ENCODE measurements around the gene VWA3B. TPM values are rescaled to one million over a fixed set of nuclear protein-coding genes. Genes with fewer than 3 reads are reported as not detected.

Gene VWA3B
- polyA plus RNA-seq, 3 donors: not detected

GRCh38 chr2:98296440-98296839, 209.5 kb downstream of the VWA3B start:
- Histone ChIP-seq H3K79me2 (ENCODE audit: insufficient read depth, low read length) (no peaks in the 10 kb centered on the region), H3K27me3 (ENCODE audit: control insufficient read depth in 2 of 2, insufficient read depth in 2 of 2, low read length in 2 of 2) (peaks cover 0 to 10% of the 10 kb centered on the region in 2 donors), H3K4me2 (replicated peaks; ENCODE audit: extremely low read depth, low read length, poor library complexity, severe bottlenecking) (no peak overlapping the region), H3K9ac (ENCODE audit: insufficient read depth, low read length, poor library complexity, severe bottlenecking) (no peak overlapping the region), H4K20me1 (ENCODE audit: insufficient read depth, low read length) (no peaks in the 10 kb centered on the region), H3K27ac (ENCODE audit: low read depth in 1 of 2, low read length in 2 of 2) (no peak overlapping the region), H2AFZ (ENCODE audit: insufficient read depth, low read depth, low read length, poor library complexity, severe bottlenecking) (no peak overlapping the region), H3K4me1 (ENCODE audit: control insufficient read depth in 1 of 2, insufficient read depth in 2 of 2, low read length in 2 of 2) (no peaks in the 10 kb centered on the region), H3K9me3 (replicated peaks in 1 of 2; ENCODE audit: control insufficient read depth in 1 of 2, insufficient read depth in 1 of 2, low read length in 2 of 2) (no peaks in the 10 kb centered on the region), H3K36me3 (replicated peaks in 1 of 2; ENCODE audit: control insufficient read depth in 1 of 2, insufficient read depth in 2 of 2, low read length in 2 of 2) (no peaks in the 10 kb centered on the region), H3K4me3 (replicated peaks in 1 of 3; ENCODE audit: low read depth in 2 of 3, low read length in 3 of 3) (no peak overlapping the region)
- no peak for DNase-seq
- WGBS (ENCODE audit: insufficient coverage): 83% methylated on average over 1 of the region's 7 CpGs
- no peak overlapping the region for H3K27ac Mint-ChIP-seq
- no peaks in the 10 kb centered on the region for H3K36me3 Mint-ChIP-seq
- intact Hi-C loops (cut with micrococcal nuclease): no loop called here
- no peaks in the 10 kb centered on the region for H3K4me1 Mint-ChIP-seq
- TF ChIP-seq, protein P1, sequence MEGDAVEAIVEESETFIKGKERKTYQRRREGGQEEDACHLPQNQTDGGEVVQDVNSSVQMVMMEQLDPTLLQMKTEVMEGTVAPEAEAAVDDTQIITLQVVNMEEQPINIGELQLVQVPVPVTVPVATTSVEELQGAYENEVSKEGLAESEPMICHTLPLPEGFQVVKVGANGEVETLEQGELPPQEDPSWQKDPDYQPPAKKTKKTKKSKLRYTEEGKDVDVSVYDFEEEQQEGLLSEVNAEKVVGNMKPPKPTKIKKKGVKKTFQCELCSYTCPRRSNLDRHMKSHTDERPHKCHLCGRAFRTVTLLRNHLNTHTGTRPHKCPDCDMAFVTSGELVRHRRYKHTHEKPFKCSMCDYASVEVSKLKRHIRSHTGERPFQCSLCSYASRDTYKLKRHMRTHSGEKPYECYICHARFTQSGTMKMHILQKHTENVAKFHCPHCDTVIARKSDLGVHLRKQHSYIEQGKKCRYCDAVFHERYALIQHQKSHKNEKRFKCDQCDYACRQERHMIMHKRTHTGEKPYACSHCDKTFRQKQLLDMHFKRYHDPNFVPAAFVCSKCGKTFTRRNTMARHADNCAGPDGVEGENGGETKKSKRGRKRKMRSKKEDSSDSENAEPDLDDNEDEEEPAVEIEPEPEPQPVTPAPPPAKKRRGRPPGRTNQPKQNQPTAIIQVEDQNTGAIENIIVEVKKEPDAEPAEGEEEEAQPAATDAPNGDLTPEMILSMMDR (IDR thresholded peaks at IDR 0.05): no peak
- no peak overlapping the region for H3K4me3 Mint-ChIP-seq
- H3K9me3 Mint-ChIP-seq: peaks cover 0 to 5% (median 0%) of the 10 kb centered on the region in 7 donors
- peaks cover 10 to 29% (median 25%) of the 10 kb centered on the region in 3 donors for H3K27me3 Mint-ChIP-seq (ENCODE audit: low read depth in 3 of 3)

- TF ChIP-seq, protein P1 (IDR thresholded peaks at IDR 0.05): no peak
- WGBS (ENCODE audit: insufficient coverage): 78% methylated on average over 11 of the region's 12 CpGs
- Histone ChIP-seq H3K4me1 (ENCODE audit: control insufficient read depth in 1 of 2, insufficient read depth in 2 of 2, low read length in 2 of 2) (no peaks in the 10 kb centered on the region), H3K79me2 (ENCODE audit: insufficient read depth, low read length) (no peaks in the 10 kb centered on the region), H4K20me1 (ENCODE audit: insufficient read depth, low read length) (no peaks in the 10 kb centered on the region), H3K9me3 (replicated peaks in 1 of 2; ENCODE audit: control insufficient read depth in 1 of 2, insufficient read depth in 1 of 2, low read length in 2 of 2) (no peaks in the 10 kb centered on the region), H3K27ac (ENCODE audit: low read depth in 1 of 2, low read length in 2 of 2) (no peak overlapping the region), H3K36me3 (replicated peaks in 1 of 2; ENCODE audit: control insufficient read depth in 1 of 2, insufficient read depth in 2 of 2, low read length in 2 of 2) (no peaks in the 10 kb centered on the region), H2AFZ (ENCODE audit: insufficient read depth, low read depth, low read length, poor library complexity, severe bottlenecking) (no peak overlapping the region), H3K4me3 (replicated peaks in 1 of 3; ENCODE audit: low read depth in 2 of 3, low read length in 3 of 3) (no peak overlapping the region), H3K27me3 (ENCODE audit: control insufficient read depth in 2 of 2, insufficient read depth in 2 of 2, low read length in 2 of 2) (peaks cover 0 to 10% of the 10 kb centered on the region in 2 donors), H3K9ac (ENCODE audit: insufficient read depth, low read length, poor library complexity, severe bottlenecking) (no peak overlapping the region), H3K4me2 (replicated peaks; ENCODE audit: extremely low read depth, low read length, poor library complexity, severe bottlenecking) (no peak overlapping the region)
- Mint-ChIP-seq H3K27me3 (ENCODE audit: low read depth in 3 of 3) (peaks cover 10 to 37% (median 21%) of the 10 kb centered on the region in 3 donors), H3K4me3 (peak overlapping the region in 1 of 2 donors; percentile 46), H3K36me3 (no peaks in the 10 kb centered on the region), H3K4me1 (no peaks in the 10 kb centered on the region), H3K27ac (peak overlapping the region in 1 of 7 donors; percentile 47), H3K9me3 (no peaks in the 10 kb centered on the region)
- intact Hi-C loops (cut with micrococcal nuclease): no loop called here
- no peak for DNase-seq
Observed at GRCh38 chr2:98297817-98298682, 211.1 kb downstream of the VWA3B start.

Measured in CD14-positive monocyte (primary cell).